ENCODE data around the gene LETM1.

GRCh38 chr4:1879485-1879884 is 23.5 kb upstream of the LETM1 start:
- TF ChIP-seq EZH2 (IDR thresholded peaks at IDR 0.05; ENCODE audit: insufficient read depth, poor library complexity, severe bottlenecking) (no peak), EZH2phosphoT487 (IDR thresholded peaks at IDR 0.05; ENCODE audit: insufficient read depth, low read depth) (no peak)
